Lung (tissue), 12 donors: ENCODE data around the gene DUOXA1. TPM values are rescaled to one million over a fixed set of nuclear protein-coding genes. Genes with fewer than 3 reads are reported as not detected.

ENCODE experiments used
- ATAC-seq: fragments of 200-7000 bp; cut with Tn5 transposase; one replicate; pipeline ENCODE4 v1.9.1; 2020; ENCODE audit warnings: moderate number of reproducible peaks; ENCODE audit not compliant: insufficient read depth, low FRiP score
- DNase-seq, 3 donors: peaks; one replicate each; pipeline ENCODE4 v3.0.0-alpha.2; 2013 to 2017
- H3K27ac ChIP-seq, 2 donors: one replicate each; pipeline ENCODE4 v1.5.1; 2013; ENCODE audit warnings: mild to moderate bottlenecking in 2 of 2, moderate library complexity in 2 of 2, control low read depth in 1 of 2, inconsistent platforms in 1 of 2, low read depth in 1 of 2, low read length in 1 of 2
- H3K27me3 ChIP-seq, 3 donors: one replicate each; pipeline ENCODE4 v1.5.1; 2013; ENCODE audit warnings: low read length in 2 of 3; ENCODE audit not compliant: control insufficient read depth in 3 of 3, insufficient read depth in 3 of 3
- H3K36me3 ChIP-seq, 4 donors: one replicate each; pipeline ENCODE4 v1.5.1; 2013; ENCODE audit warnings: low read length in 4 of 4, mild to moderate bottlenecking in 1 of 4, moderate library complexity in 1 of 4; ENCODE audit not compliant: control insufficient read depth in 4 of 4, insufficient read depth in 4 of 4
- H3K4me1 ChIP-seq, 5 donors: one replicate each; pipeline ENCODE4 v1.5.1; 2013; ENCODE audit warnings: low read length in 5 of 5, mild to moderate bottlenecking in 2 of 5, moderate library complexity in 1 of 5; ENCODE audit not compliant: control insufficient read depth in 5 of 5, insufficient read depth in 5 of 5
- H3K4me3 ChIP-seq: one replicate; pipeline ENCODE4 v1.5.1; 2013; ENCODE audit warnings: mild to moderate bottlenecking, control low read depth, moderate library complexity
- H3K9ac ChIP-seq, 2 donors: one replicate each; pipeline ENCODE4 v1.5.1; 2013; ENCODE audit warnings: low read length in 2 of 2, control low read depth in 1 of 2; ENCODE audit not compliant: insufficient read depth in 1 of 2
- H3K9me3 ChIP-seq, 4 donors: one replicate each; pipeline ENCODE4 v1.5.1; 2013; ENCODE audit warnings: low read length in 3 of 4, mild to moderate bottlenecking in 1 of 4, moderate library complexity in 1 of 4; ENCODE audit not compliant: control insufficient read depth in 4 of 4, insufficient read depth in 3 of 4
- WGBS, 2 donors: extraction: QIAGEN DNeasy Blood & Tissue Kit; methylation state at CpG; one replicate each; pipeline ENCODE4 v1.1.7; 2013; 5-methylcytosine and 5-hydroxymethylcytosine counted together
- polyA plus RNA-seq, 2 donors: library from polyadenylated mRNA; stranded (reverse); fragments of 200-250 nt; gene quantifications; one replicate each; pipeline ENCODE4 v1.2.1, GENCODE V29; 2013
- total RNA-seq, 2 donors: library from RNA; depleted of rRNA in 1 of 2; stranded (reverse); fragments of >200 nt in 1 of 2; gene quantifications; one replicate each; pipeline ENCODE4 v1.2.1, GENCODE V29; 2014 to 2021
- TF ChIP-seq, protein P1 (sequence below): IDR thresholded peaks from 2 replicates; pipeline ENCODE4 v1.5.1; 2012; ENCODE audit warnings: mild to moderate bottlenecking; ENCODE audit errors: control extremely low read depth, extremely low read depth
- donor health status: control.
- donor health status: control.
- donor health status: Bipolar disorder and iron deficiency.
- donor health status: healthy.
- donor health status: DM: yes; HTN: yes; CAD: no.

Gene DUOXA1
- total and polyA plus RNA-seq, 4 donors = 42.6 to 203 (median 108) TPM

DNA sequence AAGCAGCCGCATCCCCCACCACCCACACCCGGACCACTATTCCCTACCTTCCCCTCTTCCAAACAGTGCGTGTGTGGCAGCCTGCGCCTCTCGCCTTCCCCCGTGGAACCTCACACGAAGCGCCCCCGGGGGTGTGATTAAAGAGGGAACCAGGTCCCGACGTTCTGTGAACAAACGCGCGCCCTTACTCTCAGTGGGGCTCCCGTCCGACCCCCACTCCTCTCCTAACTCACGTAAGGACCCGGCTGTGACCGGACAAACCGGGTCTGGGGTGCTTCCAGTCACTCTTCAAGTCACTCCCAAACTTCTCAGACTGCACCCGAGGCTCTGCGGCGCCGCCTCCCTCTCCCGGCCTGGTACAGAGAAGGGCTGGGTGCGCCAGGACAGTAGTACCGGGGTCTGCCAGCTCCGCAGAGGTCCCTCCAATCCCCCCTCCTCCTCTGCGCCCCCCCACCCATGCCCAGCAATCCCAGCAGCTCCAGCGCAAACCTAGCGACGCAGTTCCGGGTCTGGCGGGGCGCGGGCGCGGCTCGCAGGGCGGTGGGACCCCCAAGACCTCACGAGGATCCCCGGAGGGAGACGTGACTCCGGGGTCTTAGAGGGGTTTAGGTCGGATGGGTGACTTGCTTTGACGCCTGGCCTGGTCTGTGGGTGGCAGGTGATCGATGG lies 574 bp downstream of the DUOXA1 start:
- DNase-seq (peak in 1 of 3 donors; percentile 37), ATAC-seq (peak; percentile 15)
- WGBS, 2 donors = 4 to 6% methylated on average over 45 to 46 of the region's 47 CpGs
- Histone ChIP-seq H3K27ac (peak overlapping the region in 1 of 2 donors; percentile 71), H3K9me3 (no peaks in the 10 kb centered on the region), H3K4me3 (peak overlapping the region; percentile 58), H3K27me3 (peaks cover 0 to 61% (median 61%) of the 10 kb centered on the region in 3 donors), H3K4me1 (peaks cover 0 to 10% (median 0%) of the 10 kb centered on the region in 5 donors), H3K36me3 (no peaks in the 10 kb centered on the region), H3K9ac (no peak overlapping the region)
- TF ChIP-seq, protein P1, sequence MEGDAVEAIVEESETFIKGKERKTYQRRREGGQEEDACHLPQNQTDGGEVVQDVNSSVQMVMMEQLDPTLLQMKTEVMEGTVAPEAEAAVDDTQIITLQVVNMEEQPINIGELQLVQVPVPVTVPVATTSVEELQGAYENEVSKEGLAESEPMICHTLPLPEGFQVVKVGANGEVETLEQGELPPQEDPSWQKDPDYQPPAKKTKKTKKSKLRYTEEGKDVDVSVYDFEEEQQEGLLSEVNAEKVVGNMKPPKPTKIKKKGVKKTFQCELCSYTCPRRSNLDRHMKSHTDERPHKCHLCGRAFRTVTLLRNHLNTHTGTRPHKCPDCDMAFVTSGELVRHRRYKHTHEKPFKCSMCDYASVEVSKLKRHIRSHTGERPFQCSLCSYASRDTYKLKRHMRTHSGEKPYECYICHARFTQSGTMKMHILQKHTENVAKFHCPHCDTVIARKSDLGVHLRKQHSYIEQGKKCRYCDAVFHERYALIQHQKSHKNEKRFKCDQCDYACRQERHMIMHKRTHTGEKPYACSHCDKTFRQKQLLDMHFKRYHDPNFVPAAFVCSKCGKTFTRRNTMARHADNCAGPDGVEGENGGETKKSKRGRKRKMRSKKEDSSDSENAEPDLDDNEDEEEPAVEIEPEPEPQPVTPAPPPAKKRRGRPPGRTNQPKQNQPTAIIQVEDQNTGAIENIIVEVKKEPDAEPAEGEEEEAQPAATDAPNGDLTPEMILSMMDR = no peak

DNA sequence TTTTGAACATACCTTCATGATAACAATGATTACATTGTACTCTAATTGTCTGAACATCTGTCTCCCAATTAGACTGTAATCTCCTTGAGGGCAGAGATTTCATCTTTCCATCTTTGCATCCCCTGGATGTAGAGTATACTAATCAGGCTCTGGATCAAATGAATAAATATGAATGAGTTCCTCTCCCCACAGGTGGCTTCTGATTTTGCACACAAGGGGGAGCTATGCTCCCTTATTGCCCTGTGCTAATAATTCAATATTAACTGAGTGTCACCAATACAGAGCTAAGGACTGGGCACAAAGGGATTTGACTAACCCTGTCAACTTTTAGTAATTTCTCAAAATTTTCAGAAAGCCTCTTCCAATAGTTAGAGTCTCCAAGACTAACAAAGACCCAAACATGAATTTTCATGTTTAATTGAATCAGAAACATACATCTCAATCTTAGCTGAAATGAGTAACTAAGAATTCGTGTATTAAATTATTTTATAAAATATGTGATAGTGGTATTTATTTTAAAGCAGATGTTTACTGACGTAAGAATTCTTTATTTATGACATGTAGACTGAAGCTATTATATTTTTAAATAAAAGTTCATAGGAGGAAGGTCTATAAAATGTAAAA lies 3.0 kb downstream of the DUOXA1 start:
- ATAC-seq (no peak), DNase-seq (no peak)
- Histone ChIP-seq H3K4me3 (no peak overlapping the region), H3K9me3 (no peaks in the 10 kb centered on the region), H3K27ac (no peak overlapping the region), H3K27me3 (peaks cover 0 to 56% (median 55%) of the 10 kb centered on the region in 3 donors), H3K36me3 (no peaks in the 10 kb centered on the region), H3K9ac (no peak overlapping the region), H3K4me1 (peaks cover 0 to 10% (median 0%) of the 10 kb centered on the region in 5 donors)
- WGBS, 2 donors = 68 to 71% methylated on average over 2 of the region's 2 CpGs
- TF ChIP-seq, protein P1 = peak; percentile 11

DNA sequence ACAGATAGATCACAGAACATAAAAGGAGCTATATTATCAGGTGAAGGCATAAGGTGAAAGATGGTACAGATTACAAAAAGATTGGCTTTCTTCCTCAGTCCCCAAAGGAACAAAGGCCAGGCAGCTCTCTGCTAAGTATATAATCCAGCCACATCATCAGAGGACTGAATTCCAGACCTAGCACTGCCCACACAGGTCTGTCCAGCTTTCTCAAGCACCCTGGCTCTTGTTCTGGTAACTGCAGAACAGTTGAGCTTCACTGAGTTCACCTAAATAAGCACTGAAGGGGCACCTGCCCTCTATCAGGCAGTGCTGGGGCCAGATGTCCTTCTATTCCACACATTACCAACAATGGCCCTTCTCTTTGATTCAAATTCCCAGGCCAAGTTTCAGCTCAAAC lies 6.3 kb downstream of the DUOXA1 start:
- DNase-seq (peak; percentile 43 to 63 (median 50)), ATAC-seq (peak; percentile 25)
- H3K27ac ChIP-seq = no peak overlapping the region
- TF ChIP-seq, protein P1 = no peak
- no peak overlapping the region for H3K4me3 ChIP-seq
- peaks cover 0 to 34% (median 32%) of the 10 kb centered on the region in 3 donors for H3K27me3 ChIP-seq
- H3K36me3 ChIP-seq = peaks cover 0 to 3% (median 0%) of the 10 kb centered on the region in 4 donors
- no peaks in the 10 kb centered on the region for H3K4me1 ChIP-seq
- no peak overlapping the region for H3K9ac ChIP-seq
- peaks cover 0 to 3% (median 0%) of the 10 kb centered on the region in 4 donors for H3K9me3 ChIP-seq
